Measurements from ENCODE around the gene MTR.
"Not testable (repeated sequence)": the region's sequence is repeated elsewhere in the genome, so short reads cannot be mapped to it uniquely, and the experiment has no call there.

MTR gene

GRCh38 chr1:236893626-236894545, 98.8 kb downstream of the MTR start:
- TF ChIP-seq CTCF (IDR thresholded peaks at IDR 0.05): no peak
- no peak for DNase-seq (ENCODE audit: low spot score)
- no peak overlapping the region for H3K4me3 ChIP-seq
- no peak overlapping the region for H3K27ac ChIP-seq

GRCh38 chr1:236895665-236896387, 100.7 kb downstream of the MTR start:
- Histone ChIP-seq H3K27ac (no peak overlapping the region), H3K4me3 (no peak overlapping the region)
- no peak for TF ChIP-seq CTCF (IDR thresholded peaks at IDR 0.05)
- no peak for DNase-seq (ENCODE audit: low spot score)

- H3K4me3 ChIP-seq: no peak overlapping the region
- TF ChIP-seq CTCF (IDR thresholded peaks at IDR 0.05): no peak
- DNase-seq (ENCODE audit: low spot score): no peak
- no peak overlapping the region for H3K27ac ChIP-seq
These were observed 101.6 kb downstream of the MTR start for GRCh38 chr1:236896716-236897115.

GRCh38 chr1:236904892-236905741, 110.0 kb downstream of the MTR start:
- no peak for TF ChIP-seq CTCF (IDR thresholded peaks at IDR 0.05)
- no peak for DNase-seq (ENCODE audit: low spot score)
- Histone ChIP-seq H3K4me3 (no peak overlapping the region), H3K27ac (no peak overlapping the region)

- no peak for TF ChIP-seq CTCF (IDR thresholded peaks at IDR 0.05)
- H3K4me3 ChIP-seq: no peak overlapping the region
- H3K27ac ChIP-seq: no peak overlapping the region
- DNase-seq (ENCODE audit: low spot score): no peak
These were observed 112.1 kb downstream of the MTR start for GRCh38 chr1:236907205-236907604.

GRCh38 chr1:236908669-236909068, 113.6 kb downstream of the MTR start:
- Histone ChIP-seq H3K27ac (no peak overlapping the region), H3K4me3 (no peak overlapping the region)
- no peak for DNase-seq (ENCODE audit: low spot score)
- no peak for TF ChIP-seq CTCF (IDR thresholded peaks at IDR 0.05)

- H3K27ac ChIP-seq; H3K4me3 ChIP-seq; DNase-seq (ENCODE audit: low spot score): not testable (repeated sequence)
These were observed 116.0 kb downstream of the MTR start for GRCh38 chr1:236911047-236911446.
